Right lobe of liver (tissue), 6 donors: ENCODE data around the gene RASAL3. TPM values are rescaled to one million over a fixed set of nuclear protein-coding genes. Genes with fewer than 3 reads are reported as not detected.
A peak's percentile ranks its signal among the peaks of the same experiment; 100 is the strongest.
"Not testable (repeated sequence)": the region's sequence is repeated elsewhere in the genome, so short reads cannot be mapped to it uniquely, and the experiment has no call there.

Experiments
- ATAC-seq, 4 donors: fragments of 200-7000 bp; cut with Tn5 transposase; one replicate each; pipeline ENCODE4 v1.9.1; 2020; ENCODE audit warnings: mild to moderate bottlenecking in 4 of 4, moderate library complexity in 4 of 4
- DNase-seq, 3 donors: peaks; one replicate each; pipeline ENCODE4 v3.0.0-alpha.2; 2020
- H3K27ac ChIP-seq, 3 donors: fragments of 200-600 bp; one replicate each; pipeline ENCODE4 v1.8.0; 2022
- H3K27me3 ChIP-seq, 2 donors: fragments of 200-600 bp; one replicate each; pipeline ENCODE4 v1.8.0; 2022
- H3K36me3 ChIP-seq, 4 donors: fragments of 200-600 bp; sonication (generic) in 1 of 4; one replicate each; pipeline versions ENCODE4 v1.5.1 to v1.8.0; 2017 to 2022; ENCODE audit warnings: control low read depth in 1 of 4
- H3K4me1 ChIP-seq, 4 donors: fragments of 200-600 bp; sonication (generic) in 1 of 4; one replicate each; pipeline versions ENCODE4 v1.5.1 to v1.8.0; 2017 to 2022; ENCODE audit warnings: control low read depth in 1 of 4
- H3K4me3 ChIP-seq, 3 donors: fragments of 200-600 bp; one replicate each; pipeline ENCODE4 v1.8.0; 2022
- H3K9me3 ChIP-seq, 4 donors: fragments of 200-600 bp; sonication (generic) in 1 of 4; one replicate each; pipeline versions ENCODE4 v1.5.1 to v1.8.0; 2017 to 2022; ENCODE audit warnings: control low read depth in 1 of 4
- CTCF ChIP-seq, 4 donors: fragments of 200-600 bp in 3 of 4; fragments of 450-650 bp in 1 of 4; IDR thresholded peaks; one replicate each; pipeline versions ENCODE4 v1.5.1 to v1.8.0; 2016 to 2022; ENCODE audit warnings: antibody characterized with exemption in 4 of 4, mild to moderate bottlenecking in 2 of 4
- POLR2A ChIP-seq: fragments of 450-650 bp; IDR thresholded peaks from one replicate; pipeline ENCODE4 v1.6.1; 2017; ENCODE audit warnings: antibody characterized with exemption, mild to moderate bottlenecking
- WGBS: methylation state at CpG from one replicate; pipeline ENCODE4 v1.1.6; 2018; ENCODE audit warnings: low coverage, low lambda C conversion rate; ENCODE audit not compliant: insufficient coverage; ENCODE audit errors: missing lambda C conversion rate; 5-methylcytosine and 5-hydroxymethylcytosine counted together
- intact Hi-C, 2 donors: fragments of 100-400 bp; cut with DNase I; formaldehyde crosslinking; loops; one replicate each; pipeline versions ENCODE4 v1.11.2 to v1.14.1; 2022
- total RNA-seq, 6 experiments: library from RNA; depleted of rRNA in 2 of 6; stranded (reverse); fragments of >200 nt in 2 of 6; fragmentation: NEBNext Ultra II Directional in 3 of 6; extraction: Animal tissue kit (Norgen Biotek cat#: 25700) in 3 of 6; gene quantifications; one replicate each; pipeline versions ENCODE4 v1.1.0 to v1.2.4, GENCODE V29; 2016 to 2023
- donor health status: DM: no; HTN: yes; CAD: no.
- donor health status: DM: no; HTN: no; CAD: no.
- donor health status: DM: no; HTN: no; CAD: no.
- donor health status: DM: no; HTN: yes; CAD: no.
- donor health status: DM: no; HTN: yes; CAD: no.

RASAL3 gene
- total RNA-seq, 6 experiments from 2014 or later = 0.75 to 1.9 (median 1.1) TPM

GRCh38 chr19:15475611-15476010 lies 11.3 kb upstream of the RASAL3 start:
- no peaks in the 10 kb centered on the region for H3K9me3 ChIP-seq
- TF ChIP-seq POLR2A (no peak), CTCF (IDR thresholded peaks at IDR 0.05) (no peak)
- WGBS = no CpG with 5 or more reads among the region's 10 CpGs
- no peak overlapping the region for H3K4me3 ChIP-seq
- no peak overlapping the region for H3K27ac ChIP-seq
- DNase-seq = no peak
- H3K36me3 ChIP-seq = no peaks in the 10 kb centered on the region
- ATAC-seq = no peak
- no peaks in the 10 kb centered on the region for H3K27me3 ChIP-seq
- peaks cover 0 to 37% (median 7%) of the 10 kb centered on the region in 4 donors for H3K4me1 ChIP-seq
- intact Hi-C loops = no loop called here

- WGBS = 59% methylated on average over 2 of the region's 4 CpGs
- ATAC-seq = no peak
- H3K4me3 ChIP-seq = no peak overlapping the region
- no peak for TF ChIP-seq CTCF (IDR thresholded peaks at IDR 0.05)
- no peak for TF ChIP-seq POLR2A
- DNase-seq = no peak
- H3K9me3 ChIP-seq = no peaks in the 10 kb centered on the region
- H3K27ac ChIP-seq = no peak overlapping the region
- H3K36me3 ChIP-seq = no peaks in the 10 kb centered on the region
- peaks cover 0 to 32% (median 5%) of the 10 kb centered on the region in 4 donors for H3K4me1 ChIP-seq
- intact Hi-C loops = no loop called here
- H3K27me3 ChIP-seq = no peaks in the 10 kb centered on the region
Measured at GRCh38 chr19:15475169-15475568, 10.8 kb upstream of the RASAL3 start.

GRCh38 chr19:15473821-15474220 lies 9.5 kb upstream of the RASAL3 start:
- WGBS = 75% methylated on average over 4 of the region's 4 CpGs
- H3K4me1 ChIP-seq = peaks cover 0 to 30% (median 12%) of the 10 kb centered on the region in 4 donors
- ATAC-seq, H3K9me3 ChIP-seq, H3K27me3 ChIP-seq, H3K27ac ChIP-seq, H3K36me3 ChIP-seq, H3K4me3 ChIP-seq, DNase-seq, intact Hi-C loops: not testable (repeated sequence)

DNA sequence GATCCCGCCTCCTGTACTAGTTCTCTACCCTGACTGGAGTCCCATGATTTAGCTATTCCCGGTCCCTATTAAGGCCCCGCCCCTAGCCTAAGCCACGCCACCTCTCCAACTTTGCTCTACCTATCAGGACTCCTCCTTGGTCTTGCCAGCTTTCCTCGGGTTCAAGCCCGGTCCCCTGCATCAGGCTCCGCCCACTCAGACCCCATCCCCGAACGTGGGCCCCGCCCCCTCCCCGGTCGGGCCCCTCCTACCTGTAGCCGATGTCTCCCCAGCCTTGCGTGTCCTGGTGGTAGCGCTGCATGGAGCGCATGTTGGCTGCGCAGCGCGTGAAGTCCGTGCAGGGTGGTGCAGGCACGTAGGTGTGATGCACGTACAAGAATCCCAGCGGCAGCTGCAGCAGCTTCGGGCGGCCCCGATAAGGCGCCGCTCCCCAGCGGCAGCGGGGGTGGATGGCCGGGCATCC lies 7.3 kb upstream of the RASAL3 start:
- peaks cover 0 to 21% (median 12%) of the 10 kb centered on the region in 4 donors for H3K4me1 ChIP-seq
- H3K36me3 ChIP-seq = no peaks in the 10 kb centered on the region
- no peaks in the 10 kb centered on the region for H3K9me3 ChIP-seq
- intact Hi-C loops = no loop called here
- WGBS = 48% methylated on average over 11 of the region's 31 CpGs
- no peak for TF ChIP-seq POLR2A
- TF ChIP-seq CTCF (IDR thresholded peaks at IDR 0.05) = no peak
- ATAC-seq = no peak
- H3K27ac ChIP-seq = no peak overlapping the region
- no peaks in the 10 kb centered on the region for H3K27me3 ChIP-seq
- no peak overlapping the region for H3K4me3 ChIP-seq
- DNase-seq = no peak

DNA sequence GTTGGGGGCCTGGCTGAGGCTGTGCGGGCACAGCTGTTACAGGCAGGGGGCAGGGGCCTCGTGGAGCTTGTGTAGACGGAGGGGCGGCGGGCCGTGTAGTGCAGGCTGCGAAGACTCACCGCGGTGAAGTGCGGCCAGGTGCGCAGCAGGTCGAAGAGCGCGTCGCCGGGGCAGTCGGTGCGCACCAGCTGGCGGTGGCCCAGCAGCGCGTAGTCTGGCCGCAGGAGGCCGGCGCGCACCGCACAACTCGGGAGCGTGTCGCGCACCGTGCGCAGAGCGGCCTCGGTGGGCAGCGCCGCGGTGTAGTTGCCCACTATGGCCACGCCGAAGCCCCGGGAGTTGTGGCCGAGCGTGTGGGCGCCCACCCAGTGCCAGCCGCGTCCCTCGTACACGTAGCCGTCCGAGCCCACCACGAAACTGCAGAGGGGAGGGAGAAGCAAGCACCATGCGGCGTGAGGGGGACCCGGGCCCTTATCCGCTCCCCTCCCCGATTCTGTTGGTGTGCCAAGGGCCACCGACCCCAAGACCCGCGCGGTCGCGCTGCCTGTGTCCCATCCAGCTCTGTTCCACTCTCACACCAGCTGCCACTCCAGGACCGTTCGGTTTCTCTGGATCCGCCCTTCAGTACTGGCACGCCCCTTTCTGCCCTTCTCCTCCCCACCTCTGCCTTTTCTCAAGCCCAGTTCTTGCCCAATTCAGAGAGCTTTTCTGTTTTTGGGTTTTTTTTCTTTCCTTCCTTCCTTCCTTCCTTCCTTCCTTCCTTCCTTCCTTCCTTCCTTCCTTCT lies 5.4 kb upstream of the RASAL3 start:
- H3K36me3 ChIP-seq = no peaks in the 10 kb centered on the region
- WGBS = 44% methylated on average over 11 of the region's 65 CpGs
- H3K4me1 ChIP-seq = peaks cover 0 to 29% (median 15%) of the 10 kb centered on the region in 4 donors
- no peaks in the 10 kb centered on the region for H3K27me3 ChIP-seq
- no peaks in the 10 kb centered on the region for H3K9me3 ChIP-seq
- DNase-seq = no peak
- intact Hi-C loops = no loop called here
- TF ChIP-seq CTCF (IDR thresholded peaks at IDR 0.05) (no peak), POLR2A (no peak)
- H3K27ac ChIP-seq = peak overlapping the region in 1 of 3 donors; percentile 37
- no peak overlapping the region for H3K4me3 ChIP-seq
- ATAC-seq = peak; percentile 9 to 39 (median 25)
